Mesenchymal stem cell (in vitro differentiated cells and primary cell): Measurements from ENCODE around the gene TMEM59L.

Experiments
- DNase-seq: peaks from one replicate; pipeline ENCODE4 v3.0.0-alpha.2; 2013
- H2AFZ ChIP-seq: one replicate; pipeline ENCODE4 v1.6.1; 2013; ENCODE audit warnings: low read depth, mild to moderate bottlenecking, control low read depth, inconsistent platforms, low read length, moderate library complexity
- H2AK5ac ChIP-seq: 2 replicates; pipeline ENCODE4 v1.6.1; 2013; ENCODE audit warnings: low read length, moderate library complexity, mild to moderate bottlenecking, inconsistent platforms; ENCODE audit not compliant: severe bottlenecking
- H2BK120ac ChIP-seq: one replicate; pipeline ENCODE4 v1.6.1; 2013; ENCODE audit warnings: low read depth, mild to moderate bottlenecking, inconsistent platforms, low read length, moderate library complexity
- H2BK12ac ChIP-seq, 2 experiments: one replicate each; pipeline ENCODE4 v1.6.1; 2013; ENCODE audit warnings: inconsistent platforms in 2 of 2, low read length in 2 of 2, mild to moderate bottlenecking in 2 of 2, moderate library complexity in 2 of 2, control low read depth in 1 of 2
- H2BK15ac ChIP-seq: one replicate; pipeline ENCODE4 v1.6.1; 2013; ENCODE audit warnings: mild to moderate bottlenecking, low read depth, inconsistent platforms; ENCODE audit not compliant: poor library complexity, severe bottlenecking
- H2BK5ac ChIP-seq: 2 replicates; pipeline ENCODE4 v1.6.1; 2013; ENCODE audit warnings: low read depth, mild to moderate bottlenecking, low read length, control low read depth, inconsistent platforms; ENCODE audit not compliant: poor library complexity, severe bottlenecking
- H3K14ac ChIP-seq, 2 experiments: one replicate each; pipeline ENCODE4 v1.6.1; 2013; ENCODE audit warnings: inconsistent platforms in 2 of 2, low read length in 2 of 2, control low read depth in 1 of 2, mild to moderate bottlenecking in 1 of 2, moderate library complexity in 1 of 2
- H3K18ac ChIP-seq, 2 experiments: one replicate each; pipeline ENCODE4 v1.6.1; 2013; ENCODE audit warnings: inconsistent platforms in 2 of 2, low read length in 2 of 2, control low read depth in 1 of 2, low read depth in 1 of 2, mild to moderate bottlenecking in 1 of 2
- H3K23ac ChIP-seq, 2 experiments: one replicate each; pipeline ENCODE4 v1.6.1; 2013; ENCODE audit warnings: inconsistent platforms in 2 of 2, low read length in 2 of 2, mild to moderate bottlenecking in 2 of 2, moderate library complexity in 2 of 2, control low read depth in 1 of 2
- H3K27ac ChIP-seq: 2 replicates; pipeline ENCODE4 v1.5.1; 2013; ENCODE audit warnings: mild to moderate bottlenecking, moderate library complexity, low read length, control low read depth, inconsistent platforms; ENCODE audit not compliant: poor library complexity, severe bottlenecking
- H3K27me3 ChIP-seq, 2 experiments: 2 replicates each; pipeline versions ENCODE4 v1.6.1 to v1.7.0; 2013; ENCODE audit warnings: low read length in 2 of 2, mild to moderate bottlenecking in 2 of 2, moderate library complexity in 2 of 2, control low read depth in 1 of 2, inconsistent platforms in 1 of 2; ENCODE audit not compliant: control insufficient read depth in 1 of 2, insufficient read depth in 1 of 2
- H3K36me3 ChIP-seq, 2 experiments: 2 replicates each; pipeline versions ENCODE4 v1.6.1 to v1.7.0; 2013; ENCODE audit warnings: low read length in 2 of 2, control low read depth in 1 of 2, inconsistent platforms in 1 of 2, low read depth in 1 of 2, mild to moderate bottlenecking in 1 of 2; ENCODE audit not compliant: insufficient read depth in 2 of 2, control insufficient read depth in 1 of 2
- H3K4ac ChIP-seq, 2 experiments: one replicate each; pipeline ENCODE4 v1.6.1; 2013; ENCODE audit warnings: inconsistent platforms in 2 of 2, low read length in 2 of 2, mild to moderate bottlenecking in 2 of 2, moderate library complexity in 2 of 2, control low read depth in 1 of 2, low read depth in 1 of 2
- H3K4me1 ChIP-seq: 2 replicates; pipeline ENCODE4 v1.6.1; 2013; ENCODE audit warnings: low read depth, low read length, control low read depth; ENCODE audit not compliant: control insufficient read depth, insufficient read depth
- H3K4me2 ChIP-seq: 2 replicates; pipeline ENCODE4 v1.6.1; 2013; ENCODE audit warnings: low read length, mild to moderate bottlenecking, inconsistent platforms; ENCODE audit not compliant: poor library complexity, severe bottlenecking
- H3K4me3 ChIP-seq, 2 experiments: 2 replicates each; pipeline versions ENCODE4 v1.5.1 to v1.7.0; 2013; ENCODE audit warnings: low read length in 2 of 2, mild to moderate bottlenecking in 2 of 2, control low read depth in 1 of 2, low read depth in 1 of 2; ENCODE audit not compliant: insufficient read depth in 1 of 2
- H3K79me1 ChIP-seq: replicated peaks from 2 replicates; pipeline ENCODE4 v1.6.1; 2013; ENCODE audit warnings: mild to moderate bottlenecking, control low read depth, low read length, inconsistent platforms; ENCODE audit not compliant: poor library complexity, severe bottlenecking
- H3K9ac ChIP-seq: 2 replicates; pipeline ENCODE4 v1.7.0; 2013; ENCODE audit warnings: mild to moderate bottlenecking, low read length, moderate library complexity
- H3K9me3 ChIP-seq: 2 replicates; pipeline ENCODE4 v1.7.0; 2013; ENCODE audit warnings: mild to moderate bottlenecking, low read length; ENCODE audit not compliant: control insufficient read depth
- H4K8ac ChIP-seq: one replicate; pipeline ENCODE4 v1.6.1; 2013; ENCODE audit warnings: inconsistent platforms, mild to moderate bottlenecking, low read length, moderate library complexity
- H4K91ac ChIP-seq: one replicate; pipeline ENCODE4 v1.6.1; 2013; ENCODE audit warnings: mild to moderate bottlenecking, low read length, inconsistent platforms
- WGBS: methylation state at CpG from one replicate; pipeline ENCODE4 v1.1.7; 2013; ENCODE audit warnings: mixed read lengths; 5-methylcytosine and 5-hydroxymethylcytosine counted together

Gene TMEM59L

GRCh38 chr19:18660939-18661670 is 48.4 kb downstream of the TMEM59L start:
- H3K27ac ChIP-seq = no peak overlapping the region
- H3K27me3 ChIP-seq = peaks cover 0 to 14% of the 10 kb centered on the region in 2 experiments
- H4K8ac ChIP-seq = peak overlapping the region; percentile 47
- H4K91ac ChIP-seq = peak overlapping the region; percentile 81
- WGBS = 86% methylated on average over 8 of the region's 10 CpGs
- H3K4me2 ChIP-seq = no peak overlapping the region
- H3K9ac ChIP-seq = peak overlapping the region; percentile 83
- H3K4me3 ChIP-seq = peak overlapping the region in 1 of 2 experiments; percentile 59
- peaks cover 16% of the 10 kb centered on the region for H3K79me1 ChIP-seq
- H3K36me3 ChIP-seq = peaks cover 0 to 18% of the 10 kb centered on the region in 2 experiments
- H2AK5ac ChIP-seq = no peak overlapping the region
- H3K18ac ChIP-seq = peak overlapping the region; percentile 38 to 61
- no peak overlapping the region for H2BK120ac ChIP-seq
- H2BK5ac ChIP-seq = no peak overlapping the region
- no peak overlapping the region for H2AFZ ChIP-seq
- H3K4ac ChIP-seq = peak overlapping the region; percentile 45 to 49
- no peak for DNase-seq
- H3K14ac ChIP-seq = peak overlapping the region in 1 of 2 experiments; percentile 85
- peak overlapping the region in 1 of 2 experiments; percentile 87 for H2BK12ac ChIP-seq
- peak overlapping the region; percentile 87 for H2BK15ac ChIP-seq
- no peaks in the 10 kb centered on the region for H3K9me3 ChIP-seq
- peak overlapping the region in 1 of 2 experiments; percentile 46 for H3K23ac ChIP-seq
- peaks cover 46% of the 10 kb centered on the region for H3K4me1 ChIP-seq

GRCh38 chr19:18662972-18663732 is 50.5 kb downstream of the TMEM59L start:
- peak overlapping the region in 1 of 2 experiments; percentile 24 for H3K4ac ChIP-seq
- peak overlapping the region; percentile 28 to 77 for H3K18ac ChIP-seq
- H3K23ac ChIP-seq = no peak overlapping the region
- H3K4me3 ChIP-seq = no peak overlapping the region
- H3K27me3 ChIP-seq = peaks cover 0 to 5% of the 10 kb centered on the region in 2 experiments
- H3K14ac ChIP-seq = peak overlapping the region in 1 of 2 experiments; percentile 35
- no peak overlapping the region for H3K4me2 ChIP-seq
- H4K8ac ChIP-seq = no peak overlapping the region
- peak overlapping the region; percentile 27 to 43 for H2BK12ac ChIP-seq
- peaks cover 6% of the 10 kb centered on the region for H3K79me1 ChIP-seq
- WGBS = 79% methylated on average over 15 of the region's 15 CpGs
- no peak for DNase-seq
- H3K36me3 ChIP-seq = peaks cover 7 to 30% of the 10 kb centered on the region in 2 experiments
- H3K9me3 ChIP-seq = no peaks in the 10 kb centered on the region
- peak overlapping the region; percentile 50 for H2AK5ac ChIP-seq
- H3K4me1 ChIP-seq = peaks cover 36% of the 10 kb centered on the region
- H4K91ac ChIP-seq = peak overlapping the region; percentile 55
- H3K27ac ChIP-seq = no peak overlapping the region
- no peak overlapping the region for H2BK120ac ChIP-seq
- H2BK15ac ChIP-seq = no peak overlapping the region
- H2BK5ac ChIP-seq = no peak overlapping the region
- H3K9ac ChIP-seq = no peak overlapping the region
- no peak overlapping the region for H2AFZ ChIP-seq

- Histone ChIP-seq H2BK5ac (no peak overlapping the region), H3K4me3 (no peak overlapping the region), H3K9me3 (no peaks in the 10 kb centered on the region), H2AK5ac (peak overlapping the region; percentile 8), H3K4me1 (peaks cover 36% of the 10 kb centered on the region), H2AFZ (no peak overlapping the region), H2BK12ac (peak overlapping the region in 1 of 2 experiments; percentile 14), H2BK15ac (peak overlapping the region; percentile 12), H3K23ac (no peak overlapping the region), H3K18ac (peak overlapping the region in 1 of 2 experiments; percentile 4), H4K8ac (no peak overlapping the region), H3K36me3 (peaks cover 12 to 39% of the 10 kb centered on the region in 2 experiments), H3K27ac (no peak overlapping the region), H3K14ac (no peak overlapping the region), H3K27me3 (no peaks in the 10 kb centered on the region), H2BK120ac (no peak overlapping the region), H3K4ac (no peak overlapping the region), H3K9ac (no peak overlapping the region), H4K91ac (peak overlapping the region; percentile 19), H3K79me1 (peaks cover 6% of the 10 kb centered on the region), H3K4me2 (no peak overlapping the region)
- WGBS = 85% methylated on average over 13 of the region's 14 CpGs
- DNase-seq = no peak
These were observed 51.4 kb downstream of the TMEM59L start for GRCh38 chr19:18663940-18664530.
